Breast epithelium (tissue), 3 donors: ENCODE measurements around the gene VWA2.

Experiments
- CTCF ChIP-seq, 3 donors: fragments of 450-650 bp; IDR thresholded peaks; one replicate each; pipeline ENCODE4 v1.5.1; 2016 to 2017; ENCODE audit warnings: antibody characterized with exemption in 3 of 3, mild to moderate bottlenecking in 3 of 3, moderate library complexity in 3 of 3
- POLR2A ChIP-seq: fragments of 450-650 bp; IDR thresholded peaks from one replicate; pipeline ENCODE4 v1.6.1; 2016; ENCODE audit warnings: antibody characterized with exemption, mild to moderate bottlenecking, moderate library complexity
- POLR2AphosphoS5 ChIP-seq, 3 donors: sonication (generic); formaldehyde crosslinking; IDR thresholded peaks; one replicate each; pipeline ENCODE4 v1.6.1; 2017; ENCODE audit warnings: antibody characterized with exemption in 3 of 3

GRCh38 chr10:114276066-114276465 lies 37.0 kb downstream of the VWA2 start:
- TF ChIP-seq CTCF (IDR thresholded peaks at IDR 0.05) (no peak), POLR2AphosphoS5 (IDR thresholded peaks at IDR 0.05) (no peak), POLR2A (no peak)
